H1 (cell line): Measurements from ENCODE around the gene C3orf38. TPM values are rescaled to one million over a fixed set of nuclear protein-coding genes. Genes with fewer than 3 reads are reported as not detected.

ENCODE experiments used
- CTCF ChIA-PET: fragments of 300-600 bp; sonication (Branson Sonifier 250); formaldehyde crosslinking; loops from one replicate; lab custom pipeline; 2021; ENCODE audit not compliant: partially characterized antibody; lab: Charles Lee
- POLR2A ChIA-PET: fragments of 300-600 bp; sonication (Branson Sonifier 250); formaldehyde crosslinking; loops from one replicate; lab custom pipeline; 2021; ENCODE audit warnings: inconsistent platforms; ENCODE audit not compliant: partially characterized antibody; lab: Charles Lee
- DNase-seq, 2 experiments: peaks; one replicate each; pipeline versions ENCODE4 v3.0.0 to v3.0.0-alpha.2; 2010 to 2022; ENCODE audit warnings: low spot score in 2 of 2, low read depth in 1 of 2, mixed read lengths in 1 of 2
- FAIRE-seq: peaks from 2 replicates; lab custom pipeline; 2011; peaks lifted over from hg19 to GRCh38; lab: Jason Lieb, UNC
- H2AFZ ChIP-seq: 2 replicates; pipeline ENCODE4 v1.8.1; 2012; ENCODE audit warnings: low read length, inconsistent platforms
- H2AK5ac ChIP-seq: 2 replicates; pipeline ENCODE4 v1.6.1; 2013; ENCODE audit warnings: low read depth, low read length
- H2BK120ac ChIP-seq: replicated peaks from 2 replicates; pipeline ENCODE3; 2013; ENCODE audit warnings: low read depth, low read length, inconsistent platforms
- H2BK12ac ChIP-seq: 2 replicates; pipeline ENCODE4 v1.6.1; 2013; ENCODE audit warnings: low read depth, low read length
- H2BK15ac ChIP-seq: 2 replicates; pipeline ENCODE4 v1.6.1; 2013; ENCODE audit warnings: low read length
- H2BK20ac ChIP-seq: 2 replicates; pipeline ENCODE4 v1.6.1; 2013; ENCODE audit warnings: low read length
- H2BK5ac ChIP-seq: 2 replicates; pipeline ENCODE4 v1.6.1; 2013; ENCODE audit warnings: low read depth, low read length
- H3K14ac ChIP-seq: 2 replicates; pipeline ENCODE4 v1.6.1; 2013; ENCODE audit warnings: inconsistent platforms; ENCODE audit not compliant: insufficient read length
- H3K18ac ChIP-seq: 2 replicates; pipeline ENCODE4 v1.6.1; 2013; ENCODE audit warnings: low read length; ENCODE audit errors: extremely low read depth
- H3K23ac ChIP-seq: 2 replicates; pipeline ENCODE4 v1.6.1; 2013; ENCODE audit warnings: inconsistent platforms; ENCODE audit not compliant: insufficient read length
- H3K23me2 ChIP-seq: 2 replicates; pipeline ENCODE4 v1.6.1; 2013; ENCODE audit warnings: low read depth, low read length
- H3K27ac ChIP-seq: 2 replicates; pipeline ENCODE4 v1.6.1; 2011; ENCODE audit warnings: low read depth, low read length, inconsistent platforms
- H3K27me3 ChIP-seq, 4 experiments: replicated peaks in 1 of 4; 1 replicate in 1 of 4; 2 replicates in 3 of 4; pipeline versions ENCODE4 v1.6.1 to v1.8.1; 2011 to 2013; ENCODE audit warnings: low read length in 3 of 4, mild to moderate bottlenecking in 3 of 4, inconsistent platforms in 2 of 4, mixed read lengths in 2 of 4, moderate library complexity in 1 of 4; ENCODE audit not compliant: control insufficient read depth in 3 of 4, insufficient read depth in 3 of 4; ENCODE audit errors: extremely low read depth in 1 of 4
- H3K36me3 ChIP-seq, 4 experiments: 2 replicates each; pipeline versions ENCODE4 v1.6.1 to v1.8.1; 2011 to 2013; ENCODE audit warnings: mild to moderate bottlenecking in 4 of 4, low read length in 3 of 4, moderate library complexity in 2 of 4, control low read depth in 1 of 4, inconsistent platforms in 1 of 4; ENCODE audit not compliant: insufficient read depth in 4 of 4, control insufficient read depth in 2 of 4
- H3K4ac ChIP-seq: replicated peaks from 2 replicates; pipeline ENCODE3; 2013; ENCODE audit warnings: low read length, low read depth, mixed read lengths, inconsistent platforms; ENCODE audit not compliant: insufficient read length
- H3K4me1 ChIP-seq, 4 experiments: replicated peaks in 1 of 4; 1 replicate in 1 of 4; 2 replicates in 3 of 4; pipeline versions ENCODE4 v1.6.1 to v1.8.1; 2011 to 2013; ENCODE audit warnings: low read length in 3 of 4, inconsistent platforms in 2 of 4, mixed read lengths in 1 of 4; ENCODE audit not compliant: insufficient read depth in 4 of 4, control insufficient read depth in 3 of 4
- H3K4me2 ChIP-seq, 2 experiments: 2 replicates each; pipeline versions ENCODE4 v1.6.1 to v1.8.1; 2011 to 2013; ENCODE audit warnings: low read depth in 2 of 2, low read length in 2 of 2, control low read depth in 1 of 2, inconsistent platforms in 1 of 2, mild to moderate bottlenecking in 1 of 2; ENCODE audit not compliant: insufficient read depth in 1 of 2
- H3K4me3 ChIP-seq, 4 experiments: fragments of 200-600, 300-600 bp in 1 of 4; sonication (generic), shearing (Covaris generic), sonication (Bioruptor Twin) in 1 of 4; 2 replicates each; pipeline versions ENCODE4 v1.5.1 to v1.8.1; 2011 to 2016; ENCODE audit warnings: low read length in 4 of 4, low read depth in 3 of 4, control low read depth in 2 of 4, inconsistent platforms in 2 of 4, mild to moderate bottlenecking in 2 of 4, mixed read lengths in 1 of 4, moderate library complexity in 1 of 4; ENCODE audit not compliant: insufficient read depth in 2 of 4; ENCODE audit errors: extremely low read depth in 1 of 4
- H3K56ac ChIP-seq: replicated peaks from 2 replicates; pipeline ENCODE3; 2013; ENCODE audit warnings: low read depth, mild to moderate bottlenecking, mixed read lengths, low read length, inconsistent platforms; ENCODE audit not compliant: insufficient read length
- H3K79me1 ChIP-seq: 2 replicates; pipeline ENCODE4 v1.6.1; 2013; ENCODE audit warnings: low read depth, low read length, control low read depth
- H3K79me2 ChIP-seq, 2 experiments: 2 replicates each; pipeline versions ENCODE4 v1.6.1 to v1.8.1; 2012 to 2013; ENCODE audit warnings: low read length in 2 of 2, mild to moderate bottlenecking in 2 of 2, inconsistent platforms in 1 of 2; ENCODE audit not compliant: insufficient read depth in 2 of 2, control insufficient read depth in 1 of 2
- H3K9ac ChIP-seq, 4 experiments: replicated peaks in 1 of 4; 1 replicate in 1 of 4; 2 replicates in 3 of 4; pipeline versions ENCODE4 v1.6.1 to v1.8.1; 2011 to 2013; ENCODE audit warnings: low read depth in 3 of 4, low read length in 3 of 4, control low read depth in 2 of 4, mild to moderate bottlenecking in 2 of 4, moderate library complexity in 2 of 4, inconsistent platforms in 1 of 4; ENCODE audit errors: extremely low read depth in 1 of 4
- H3K9me3 ChIP-seq, 2 experiments: 2 replicates each; pipeline versions ENCODE4 v1.6.1 to v1.8.1; 2012 to 2013; ENCODE audit warnings: mild to moderate bottlenecking in 2 of 2, moderate library complexity in 2 of 2, control low read depth in 1 of 2, inconsistent platforms in 1 of 2, low read depth in 1 of 2, low read length in 1 of 2, mixed read lengths in 1 of 2; ENCODE audit not compliant: insufficient read depth in 2 of 2
- H4K20me1 ChIP-seq, 2 experiments: replicated peaks in 1 of 2; 2 replicates each; pipeline versions ENCODE3 to v1.8.1; 2011 to 2013; ENCODE audit warnings: inconsistent platforms in 2 of 2, low read length in 2 of 2, mild to moderate bottlenecking in 1 of 2; ENCODE audit not compliant: insufficient read depth in 2 of 2, control insufficient read depth in 1 of 2
- H4K5ac ChIP-seq: 2 replicates; pipeline ENCODE4 v1.6.1; 2013; ENCODE audit warnings: low read length, low read depth, mixed read lengths, inconsistent platforms; ENCODE audit not compliant: insufficient read length
- H4K8ac ChIP-seq: 2 replicates; pipeline ENCODE4 v1.8.0; 2013; ENCODE audit warnings: mild to moderate bottlenecking, moderate library complexity, low read length, inconsistent platforms; ENCODE audit not compliant: insufficient read depth; ENCODE audit errors: extremely low read depth
- H4K91ac ChIP-seq: replicated peaks from 2 replicates; pipeline ENCODE3; 2013; ENCODE audit warnings: low read length, mixed read lengths, inconsistent platforms; ENCODE audit not compliant: insufficient read length
- ATF3 ChIP-seq: IDR thresholded peaks from 2 replicates; pipeline ENCODE4 v1.6.1; 2011; ENCODE audit warnings: low read depth, mild to moderate bottlenecking, low read length; ENCODE audit not compliant: insufficient read depth
- BRCA1 ChIP-seq: IDR thresholded peaks from 2 replicates; pipeline ENCODE4 v1.6.1; 2012; ENCODE audit warnings: low read depth, low read length, improper control_type of control experiment
- CEBPB ChIP-seq: IDR thresholded peaks from 2 replicates; pipeline ENCODE4 v1.6.1; 2012; ENCODE audit warnings: low read depth, low read length
- FOSL1 ChIP-seq: IDR thresholded peaks from 2 replicates; pipeline ENCODE4 v1.6.1; 2011; ENCODE audit warnings: mild to moderate bottlenecking, low read depth, low read length, moderate library complexity; ENCODE audit not compliant: insufficient read depth
- GABPA ChIP-seq: IDR thresholded peaks from 2 replicates; pipeline ENCODE4 v1.6.1; 2011; ENCODE audit warnings: mild to moderate bottlenecking, low read length, moderate library complexity, borderline replicate concordance; ENCODE audit not compliant: insufficient read depth
- MAX ChIP-seq: IDR thresholded peaks from 2 replicates; pipeline ENCODE4 v1.6.1; 2012; ENCODE audit warnings: inconsistent platforms
- PHF8 ChIP-seq: fragments of 200-600 bp; sonication (generic); conservative IDR thresholded peaks from 2 replicates; pipeline ENCODE4 v1.7.1; 2012; ENCODE audit warnings: low read depth, mild to moderate bottlenecking, inconsistent platforms, low read length, moderate library complexity
- RXRA ChIP-seq: IDR thresholded peaks from 2 replicates; pipeline ENCODE4 v1.6.1; 2011; ENCODE audit warnings: low read depth, mild to moderate bottlenecking, low read length, moderate library complexity; ENCODE audit not compliant: insufficient read depth
- SAP30 ChIP-seq: fragments of 300-600 bp; sonication (generic); IDR thresholded peaks from 2 replicates; pipeline ENCODE4 v1.7.1; 2012; ENCODE audit warnings: low read length, moderate library complexity, mild to moderate bottlenecking, inconsistent platforms; ENCODE audit not compliant: insufficient read depth, insufficient replicate concordance
- TAF1 ChIP-seq: IDR thresholded peaks from 2 replicates; pipeline ENCODE4 v1.6.1; 2011; ENCODE audit warnings: mild to moderate bottlenecking, low read depth, low read length
- TBP ChIP-seq: IDR thresholded peaks from 2 replicates; pipeline ENCODE4 v1.6.1; 2011; ENCODE audit warnings: low read depth, low read length, improper control_type of control experiment
- USF2 ChIP-seq: IDR thresholded peaks from 2 replicates; pipeline ENCODE4 v1.6.1; 2011; ENCODE audit warnings: low read length, improper control_type of control experiment
- WGBS, 2 experiments: shearing (Covaris generic) in 1 of 2; methylation state at CpG; one replicate each; pipeline versions ENCODE4 v1.1.6 to v1.1.7; 2013 to 2015; ENCODE audit warnings: low lambda C conversion rate in 2 of 2, mixed read lengths in 2 of 2, inconsistent platforms in 1 of 2, low coverage in 1 of 2, missing lambda C conversion rate in 1 of 2; ENCODE audit not compliant: insufficient replicate concordance in 2 of 2, insufficient coverage in 1 of 2, insufficient read length in 1 of 2; ENCODE audit errors: extremely low coverage in 1 of 2, missing lambda C conversion rate in 1 of 2; 5-methylcytosine and 5-hydroxymethylcytosine counted together
- polyA plus RNA-seq, 7 experiments: library from polyadenylated mRNA; depleted of rRNA in 3 of 7; stranded (reverse) in 5 of 7; unstranded in 2 of 7; fragments of >200 nt in 5 of 7; fragments of 200-250 nt in 2 of 7; gene quantifications; 1 replicate in 5 of 7; 2 replicates in 1 of 7; 4 replicates in 1 of 7; pipeline versions ENCODE4 v1.2.1 to v1.2.3, GENCODE V29; 2011 to 2013; ENCODE audit warnings: missing spikeins in 2 of 7, mixed read lengths in 2 of 7
- total RNA-seq: library from RNA; stranded (reverse); fragmentation: NEBNext Ultra II Directional; extraction: Animal tissue kit (Norgen Biotek cat#: 25700); gene quantifications from 2 replicates; pipeline ENCODE4 v1.2.1, GENCODE V29; 2021

Gene C3orf38
- total and polyA plus RNA-seq, 2 of the 8 experiments (the other 6 are each of a cell fraction or from before 2014, with no cell fraction given) = 8.6 to 32.1 TPM

- Histone ChIP-seq H3K36me3 (peaks cover 0 to 4% (median 0%) of the 10 kb centered on the region in 4 experiments; a peak in 1 of 8 replicates), H2BK15ac (no peak overlapping the region), H4K91ac (no peak overlapping the region), H3K4me1 (no peaks in the 10 kb centered on the region), H2BK120ac (no peak overlapping the region), H3K23ac (no peak overlapping the region), H3K79me1 (no peaks in the 10 kb centered on the region; the same call in 1 of the 2 replicates), H3K56ac (no peak overlapping the region), H3K4me2 (no peak overlapping the region), H4K5ac (no peak overlapping the region), H2AFZ (no peak overlapping the region), H3K27me3 (no peaks in the 10 kb centered on the region), H3K27ac (no peak overlapping the region), H3K14ac (no peak overlapping the region), H2BK12ac (no peak overlapping the region), H3K4ac (no peak overlapping the region), H3K4me3 (no peak overlapping the region), H2BK5ac (no peak overlapping the region), H3K23me2 (no peaks in the 10 kb centered on the region), H3K9me3 (no peaks in the 10 kb centered on the region), H3K18ac (no peak overlapping the region), H2AK5ac (no peak overlapping the region), H3K79me2 (peaks cover 0 to 11% of the 10 kb centered on the region in 2 experiments; a peak in 2 of 4 replicates), H3K9ac (no peak overlapping the region), H2BK20ac (no peak overlapping the region), H4K20me1 (no peaks in the 10 kb centered on the region), H4K8ac (no peak overlapping the region)
- ChIA-PET CTCF (interaction anchor here (0.6 kb wide), 1 partner anchor 11 kb away, joined by 3 read pairs; no protein-coding TSS in a partner anchor), POLR2A (interaction anchor here (2.3 kb wide), 1 partner anchor 8 kb away, joined by 4 read pairs; no protein-coding TSS in a partner anchor)
- DNase-seq = no peak
- no peak for FAIRE-seq
- 84% methylated on average over 4 of the region's 6 CpGs; no CpG with 5 or more reads in 1 of the 2 experiments for WGBS, 2 experiments
- TF ChIP-seq USF2 (no peak), PHF8 (no peak), FOSL1 (no peak), SAP30 (no peak), RXRA (no peak), GABPA (no peak), ATF3 (no peak), BRCA1 (no peak), CEBPB (no peak), MAX (no peak), TBP (no peak), TAF1 (no peak)
These were observed 17.4 kb downstream of the C3orf38 start for GRCh38 chr3:88167173-88167572.
